ENCODE results near the gene INKA1. TPM values are rescaled to one million over a fixed set of nuclear protein-coding genes. Genes with fewer than 3 reads are reported as not detected.

The INKA1 gene
- total RNA-seq, 1 donor from 2014 or later: not detected

- Mint-ChIP-seq H3K4me3 (ENCODE audit: low read depth) (no peak overlapping the region), H3K4me1 (ENCODE audit: low read depth) (peaks cover 8% of the 10 kb centered on the region), H3K27me3 (peaks cover 46% of the 10 kb centered on the region), H3K36me3 (ENCODE audit: insufficient read depth) (no peaks in the 10 kb centered on the region), H3K9me3 (ENCODE audit: low read depth) (no peaks in the 10 kb centered on the region), H3K27ac (no peak overlapping the region)
- no peak for DNase-seq (ENCODE audit: low spot score, unreplicated experiment)
- TF ChIP-seq CTCF (IDR thresholded peaks at IDR 0.05; ENCODE audit: unreplicated experiment): no peak
These were observed 1.9 kb upstream of the INKA1 start for GRCh38 chr3:49801160-49801559.

- Mint-ChIP-seq H3K27me3 (peaks cover 42% of the 10 kb centered on the region), H3K36me3 (ENCODE audit: insufficient read depth) (no peaks in the 10 kb centered on the region), H3K4me1 (ENCODE audit: low read depth) (peaks cover 10% of the 10 kb centered on the region), H3K27ac (no peak overlapping the region), H3K9me3 (ENCODE audit: low read depth) (no peaks in the 10 kb centered on the region), H3K4me3 (ENCODE audit: low read depth) (peak overlapping the region; percentile 59)
- no peak for TF ChIP-seq CTCF (IDR thresholded peaks at IDR 0.05; ENCODE audit: unreplicated experiment)
- DNase-seq (ENCODE audit: low spot score, unreplicated experiment): no peak
These were observed 542 bp downstream of the INKA1 start for GRCh38 chr3:49803465-49804140.

- Mint-ChIP-seq H3K27me3 (peaks cover 42% of the 10 kb centered on the region), H3K9me3 (ENCODE audit: low read depth) (no peaks in the 10 kb centered on the region), H3K27ac (no peak overlapping the region), H3K4me1 (ENCODE audit: low read depth) (peaks cover 10% of the 10 kb centered on the region), H3K36me3 (ENCODE audit: insufficient read depth) (no peaks in the 10 kb centered on the region), H3K4me3 (ENCODE audit: low read depth) (no peak overlapping the region)
- no peak for DNase-seq (ENCODE audit: low spot score, unreplicated experiment)
- TF ChIP-seq CTCF (IDR thresholded peaks at IDR 0.05; ENCODE audit: unreplicated experiment): no peak
These were observed 1.3 kb downstream of the INKA1 start for GRCh38 chr3:49804141-49805041.

GRCh38 chr3:49805367-49805782 lies 2.3 kb downstream of the INKA1 start:
- Mint-ChIP-seq H3K27ac (no peak overlapping the region), H3K27me3 (peaks cover 42% of the 10 kb centered on the region), H3K4me1 (ENCODE audit: low read depth) (peaks cover 10% of the 10 kb centered on the region), H3K9me3 (ENCODE audit: low read depth) (no peaks in the 10 kb centered on the region), H3K4me3 (ENCODE audit: low read depth) (no peak overlapping the region), H3K36me3 (ENCODE audit: insufficient read depth) (no peaks in the 10 kb centered on the region)
- no peak for DNase-seq (ENCODE audit: low spot score, unreplicated experiment)
- no peak for TF ChIP-seq CTCF (IDR thresholded peaks at IDR 0.05; ENCODE audit: unreplicated experiment)

- H3K36me3 Mint-ChIP-seq (ENCODE audit: insufficient read depth): no peaks in the 10 kb centered on the region
- no peaks in the 10 kb centered on the region for H3K9me3 Mint-ChIP-seq (ENCODE audit: low read depth)
- H3K27me3 Mint-ChIP-seq: peaks cover 39% of the 10 kb centered on the region
- no peak overlapping the region for H3K27ac Mint-ChIP-seq
- H3K4me3 Mint-ChIP-seq (ENCODE audit: low read depth): no peak overlapping the region
- no peak for TF ChIP-seq CTCF (IDR thresholded peaks at IDR 0.05; ENCODE audit: unreplicated experiment)
- H3K4me1 Mint-ChIP-seq (ENCODE audit: low read depth): peaks cover 10% of the 10 kb centered on the region
- no peak for DNase-seq (ENCODE audit: low spot score, unreplicated experiment)
These were observed 3.0 kb downstream of the INKA1 start for GRCh38 chr3:49805897-49806701.

All from progenitor cell of endocrine pancreas (in vitro differentiated cells).